Tibial artery (tissue), 4 donors: ENCODE measurements around the gene SSC5D.
"Not testable (repeated sequence)": the region's sequence is repeated elsewhere in the genome, so short reads cannot be mapped to it uniquely, and the experiment has no call there.

Experiments
- DNase-seq, 2 donors: peaks; one replicate each; pipeline ENCODE4 v3.0.0-alpha.2; 2019
- H3K27ac ChIP-seq, 2 donors: fragments of 200-600 bp; sonication (generic) in 1 of 2; 1 replicate in 1 of 2; 2 replicates in 1 of 2; pipeline ENCODE4 v1.5.1; 2018 to 2019; ENCODE audit warnings: mild to moderate bottlenecking in 1 of 2
- H3K27me3 ChIP-seq, 2 donors: fragments of 200-600 bp; sonication (generic) in 1 of 2; one replicate each; pipeline versions ENCODE4 v1.5.1 to v1.6.0; 2016 to 2019
- H3K36me3 ChIP-seq, 3 donors: fragments of 200-600 bp; sonication (generic) in 2 of 3; one replicate each; pipeline ENCODE4 v1.5.1; 2016 to 2019; ENCODE audit warnings: mild to moderate bottlenecking in 2 of 3
- H3K4me1 ChIP-seq, 4 donors: fragments of 200-600 bp; sonication (generic) in 2 of 4; 1 replicate in 3 of 4; 2 replicates in 1 of 4; pipeline ENCODE4 v1.5.1; 2016 to 2019
- H3K4me3 ChIP-seq, 2 donors: fragments of 200-600 bp; sonication (generic) in 1 of 2; 1 replicate in 1 of 2; 2 replicates in 1 of 2; pipeline ENCODE4 v1.5.1; 2018 to 2019; ENCODE audit warnings: mild to moderate bottlenecking in 2 of 2
- H3K9me3 ChIP-seq, 3 donors: fragments of 200-600 bp; sonication (generic) in 1 of 3; one replicate each; pipeline ENCODE4 v1.5.1; 2016 to 2019
- intact Hi-C: fragments of 100-400 bp; cut with DNase I; formaldehyde crosslinking; loops from one replicate; pipeline ENCODE4 v1.15.0; 2023; ENCODE audit warnings: low total_unique reads
- TF ChIP-seq, protein P1 (sequence below), 2 experiments: fragments of 200-600 bp in 1 of 2; fragments of 450-650 bp in 1 of 2; IDR thresholded peaks; one replicate each; pipeline ENCODE4 v1.5.1; 2017 to 2019; ENCODE audit warnings: antibody characterized with exemption in 2 of 2, mild to moderate bottlenecking in 1 of 2, moderate library complexity in 1 of 2

The SSC5D gene

GRCh38 chr19:55527197-55528029 is 39.2 kb downstream of the SSC5D start:
- Histone ChIP-seq H3K4me3 (no peak overlapping the region), H3K27ac (no peak overlapping the region), H3K9me3 (no peaks in the 10 kb centered on the region), H3K27me3 (peaks cover 0 to 67% of the 10 kb centered on the region in 2 donors), H3K36me3 (no peaks in the 10 kb centered on the region), H3K4me1 (peaks cover 0 to 3% (median 0%) of the 10 kb centered on the region in 4 donors)
- TF ChIP-seq, protein P1, sequence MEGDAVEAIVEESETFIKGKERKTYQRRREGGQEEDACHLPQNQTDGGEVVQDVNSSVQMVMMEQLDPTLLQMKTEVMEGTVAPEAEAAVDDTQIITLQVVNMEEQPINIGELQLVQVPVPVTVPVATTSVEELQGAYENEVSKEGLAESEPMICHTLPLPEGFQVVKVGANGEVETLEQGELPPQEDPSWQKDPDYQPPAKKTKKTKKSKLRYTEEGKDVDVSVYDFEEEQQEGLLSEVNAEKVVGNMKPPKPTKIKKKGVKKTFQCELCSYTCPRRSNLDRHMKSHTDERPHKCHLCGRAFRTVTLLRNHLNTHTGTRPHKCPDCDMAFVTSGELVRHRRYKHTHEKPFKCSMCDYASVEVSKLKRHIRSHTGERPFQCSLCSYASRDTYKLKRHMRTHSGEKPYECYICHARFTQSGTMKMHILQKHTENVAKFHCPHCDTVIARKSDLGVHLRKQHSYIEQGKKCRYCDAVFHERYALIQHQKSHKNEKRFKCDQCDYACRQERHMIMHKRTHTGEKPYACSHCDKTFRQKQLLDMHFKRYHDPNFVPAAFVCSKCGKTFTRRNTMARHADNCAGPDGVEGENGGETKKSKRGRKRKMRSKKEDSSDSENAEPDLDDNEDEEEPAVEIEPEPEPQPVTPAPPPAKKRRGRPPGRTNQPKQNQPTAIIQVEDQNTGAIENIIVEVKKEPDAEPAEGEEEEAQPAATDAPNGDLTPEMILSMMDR (IDR thresholded peaks at IDR 0.05), result no peak
- intact Hi-C loops, result no loop called here
- no peak for DNase-seq

- no peak for DNase-seq
- intact Hi-C loops, result no loop called here
Measured at GRCh38 chr19:55528030-55528803, 40.0 kb downstream of the SSC5D start.

DNA sequence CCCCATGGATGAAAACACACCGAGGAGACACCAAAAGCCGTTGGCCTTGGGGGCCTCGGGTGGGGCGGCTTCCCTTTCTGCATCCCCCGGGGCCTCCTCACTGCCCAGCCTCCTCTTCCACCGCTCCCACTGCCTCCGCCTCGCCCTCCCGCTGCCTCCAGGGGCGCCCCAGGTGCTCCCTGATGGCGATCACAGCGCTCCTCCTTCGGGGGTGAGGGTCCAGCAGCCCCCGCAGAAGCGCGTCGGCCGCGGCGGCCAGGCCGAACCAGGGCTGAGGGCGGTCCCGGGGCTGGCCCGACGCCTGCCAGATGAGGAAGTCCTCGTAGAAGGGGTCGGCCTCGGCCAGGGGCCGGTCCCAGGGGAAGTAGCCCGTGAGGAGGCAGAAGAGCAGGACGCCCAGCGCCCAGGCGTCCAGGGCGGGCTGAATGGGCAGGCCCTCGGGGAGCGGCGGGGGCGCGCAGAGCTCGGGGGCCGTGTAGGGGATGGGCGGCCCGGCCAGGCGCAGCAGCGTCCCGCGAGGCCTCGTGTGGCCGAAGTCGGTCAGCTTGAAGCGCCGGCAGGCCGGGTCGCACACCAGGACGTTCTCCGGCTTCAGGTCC is 41.5 kb downstream of the SSC5D start:
- intact Hi-C loops, result no loop called here
- peaks cover 0 to 51% of the 10 kb centered on the region in 2 donors for H3K27me3 ChIP-seq
- DNase-seq, result no peak
- H3K9me3 ChIP-seq, result no peaks in the 10 kb centered on the region
- no peaks in the 10 kb centered on the region for H3K36me3 ChIP-seq
- TF ChIP-seq, protein P1 (IDR thresholded peaks at IDR 0.05), result no peak
- no peak overlapping the region for H3K27ac ChIP-seq
- H3K4me3 ChIP-seq, result no peak overlapping the region
- H3K4me1 ChIP-seq, result peaks cover 0 to 3% (median 0%) of the 10 kb centered on the region in 4 donors

More at GRCh38 chr19:55528030-55528803, 40.0 kb downstream of the SSC5D start:
- H3K4me1 ChIP-seq, result peaks cover 0 to 3% (median 0%) of the 10 kb centered on the region in 4 donors
- H3K27ac ChIP-seq, result no peak overlapping the region
- TF ChIP-seq, protein P1 (IDR thresholded peaks at IDR 0.05), result no peak
- H3K4me3 ChIP-seq, result no peak overlapping the region
- peaks cover 0 to 59% of the 10 kb centered on the region in 2 donors for H3K27me3 ChIP-seq
- H3K36me3 ChIP-seq, result no peaks in the 10 kb centered on the region
- no peaks in the 10 kb centered on the region for H3K9me3 ChIP-seq

DNA sequence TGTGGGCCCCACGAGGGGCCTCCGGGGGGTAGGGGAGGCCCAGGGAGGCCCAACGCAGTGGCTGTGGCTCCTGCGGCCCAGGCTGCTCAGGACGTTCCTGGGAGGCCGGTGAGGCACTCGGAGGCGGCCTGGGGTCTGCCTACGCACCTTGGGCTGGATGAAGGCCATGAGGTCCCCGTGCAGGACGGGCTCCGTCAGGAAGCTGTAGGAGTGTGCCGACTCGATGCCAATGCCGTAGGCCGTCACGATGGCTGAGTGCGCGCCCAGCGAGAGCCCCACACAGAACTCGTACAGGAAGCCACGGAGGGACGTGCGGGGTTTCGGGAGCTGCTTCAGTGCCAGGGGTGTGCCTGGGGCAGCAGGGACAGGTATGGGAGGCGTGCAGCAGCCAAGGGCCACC is 42.8 kb downstream of the SSC5D start:
- no peak for DNase-seq
- Histone ChIP-seq H3K27me3 (peaks cover 0 to 41% of the 10 kb centered on the region in 2 donors), H3K9me3 (no peaks in the 10 kb centered on the region), H3K4me1 (peaks cover 0 to 3% (median 0%) of the 10 kb centered on the region in 4 donors), H3K27ac (no peak overlapping the region), H3K4me3 (no peak overlapping the region), H3K36me3 (no peaks in the 10 kb centered on the region)
- intact Hi-C loops, result no loop called here
- TF ChIP-seq, protein P1 (IDR thresholded peaks at IDR 0.05), result no peak

- peaks cover 0 to 47% of the 10 kb centered on the region in 2 donors for H3K27me3 ChIP-seq
- H3K27ac ChIP-seq, intact Hi-C loops, H3K4me3 ChIP-seq, H3K9me3 ChIP-seq, H3K36me3 ChIP-seq, H3K4me1 ChIP-seq, DNase-seq: not testable (repeated sequence)
Measured at GRCh38 chr19:55534280-55534679, 46.0 kb downstream of the SSC5D start.
